ENCODE results near the gene RRP7A.
A peak's percentile ranks its signal among the peaks of the same experiment; 100 is the strongest.
"Not testable (repeated sequence)": the region's sequence is repeated elsewhere in the genome, so short reads cannot be mapped to it uniquely, and the experiment has no call there.

The RRP7A gene

GRCh38 chr22:42519525-42520401 is at the start of gene RRP7A:
Gene RRP7A (minus strand): TSS chr22:42519796. CDS start chr22:42519786, 10 bp downstream.
- DNase-seq = peak; percentile 55

GRCh38 chr22:42567950-42568349 is 48.4 kb upstream of the RRP7A start:
- DNase-seq = not testable (repeated sequence)

- no peak for DNase-seq
These were observed 46.4 kb upstream of the RRP7A start for GRCh38 chr22:42565956-42566355.

- DNase-seq = no peak
These were observed 45.1 kb upstream of the RRP7A start for GRCh38 chr22:42564699-42565098.

GRCh38 chr22:42563943-42564342 is 44.3 kb upstream of the RRP7A start:
- not testable (repeated sequence) for DNase-seq

GRCh38 chr22:42562684-42563083 is 43.1 kb upstream of the RRP7A start:
- DNase-seq = no peak

GRCh38 chr22:42562279-42562678 is 42.7 kb upstream of the RRP7A start:
- no peak for DNase-seq

GRCh38 chr22:42561856-42562255 is 42.3 kb upstream of the RRP7A start:
- no peak for DNase-seq

- peak; percentile 8 for DNase-seq
These were observed 41.2 kb upstream of the RRP7A start for GRCh38 chr22:42560781-42561180.

- no peak for DNase-seq
These were observed 40.8 kb upstream of the RRP7A start for GRCh38 chr22:42560381-42560780.

- no peak for DNase-seq
These were observed 34.1 kb upstream of the RRP7A start, which contains the start of gene SERHL2 for GRCh38 chr22:42553475-42554361. Gene SERHL2 (plus strand): TSS chr22:42553956. CDS start chr22:42554021, 65 bp downstream.

- DNase-seq = not testable (repeated sequence)
These were observed 32.7 kb upstream of the RRP7A start for GRCh38 chr22:42552294-42552647.

- DNase-seq = no peak
These were observed 29.9 kb upstream of the RRP7A start for GRCh38 chr22:42549331-42550060.

GRCh38 chr22:42548597-42549330 is 29.2 kb upstream of the RRP7A start:
- no peak for DNase-seq

- not testable (repeated sequence) for DNase-seq
These were observed 28.5 kb upstream of the RRP7A start for GRCh38 chr22:42548126-42548525.

GRCh38 chr22:42547562-42547961 is 28.0 kb upstream of the RRP7A start:
- no peak for DNase-seq

GRCh38 chr22:42544686-42545085 is 25.1 kb upstream of the RRP7A start:
- DNase-seq = peak; percentile 85

- DNase-seq = not testable (repeated sequence)
These were observed 19.7 kb upstream of the RRP7A start for GRCh38 chr22:42539236-42539771.

GRCh38 chr22:42537199-42537831 is 17.7 kb upstream of the RRP7A start:
- DNase-seq = not testable (repeated sequence)

- not testable (repeated sequence) for DNase-seq
These were observed 17.0 kb upstream of the RRP7A start for GRCh38 chr22:42536634-42537033.

- no peak for DNase-seq
These were observed 16.6 kb upstream of the RRP7A start for GRCh38 chr22:42536166-42536565.

Measured in kidney glomerular epithelial cell (primary cell).